Activated naive CD8-positive, alpha-beta T cell treated with anti-CD3 and anti-CD28 coated beads for 36 hours (primary cell): ENCODE results near the gene PLEKHA6. TPM values are rescaled to one million over a fixed set of nuclear protein-coding genes. Genes with fewer than 3 reads are reported as not detected.

Experiments
- DNase-seq: peaks from one replicate; pipeline ENCODE4 v3.0.0; 2021
- H3K27ac Mint-ChIP-seq: one replicate; pipeline ENCODE4 v1.8.0; 2022; ENCODE audit warnings: mild to moderate bottlenecking, moderate library complexity, mixed read lengths
- H3K27me3 Mint-ChIP-seq: one replicate; pipeline ENCODE4 v1.8.0; 2022; ENCODE audit warnings: mild to moderate bottlenecking, mixed read lengths
- H3K36me3 Mint-ChIP-seq: one replicate; pipeline ENCODE4 v1.8.0; 2021; ENCODE audit warnings: mild to moderate bottlenecking, mixed read lengths
- H3K4me1 Mint-ChIP-seq: one replicate; pipeline ENCODE4 v1.8.0; 2021; ENCODE audit warnings: mixed read lengths
- H3K4me3 Mint-ChIP-seq: one replicate; pipeline ENCODE4 v1.8.0; 2022; ENCODE audit warnings: mild to moderate bottlenecking, moderate library complexity, mixed read lengths
- H3K9me3 Mint-ChIP-seq: one replicate; pipeline ENCODE4 v1.8.0; 2022; ENCODE audit warnings: mixed read lengths
- total RNA-seq, 2 experiments: library from RNA; stranded (reverse); gene quantifications; one replicate each; pipeline ENCODE4 v1.2.3, GENCODE V29; 2021

The PLEKHA6 gene
- total RNA-seq, 2 experiments from 2014 or later, result 0.74 to 1.5 TPM

GRCh38 chr1:204368996-204369726 is 9.4 kb upstream of the PLEKHA6 start:
- Mint-ChIP-seq H3K4me1 (peaks cover 13% of the 10 kb centered on the region), H3K36me3 (no peaks in the 10 kb centered on the region), H3K4me3 (no peak overlapping the region), H3K27me3 (no peaks in the 10 kb centered on the region), H3K27ac (no peak overlapping the region), H3K9me3 (no peaks in the 10 kb centered on the region)
- no peak for DNase-seq

DNA sequence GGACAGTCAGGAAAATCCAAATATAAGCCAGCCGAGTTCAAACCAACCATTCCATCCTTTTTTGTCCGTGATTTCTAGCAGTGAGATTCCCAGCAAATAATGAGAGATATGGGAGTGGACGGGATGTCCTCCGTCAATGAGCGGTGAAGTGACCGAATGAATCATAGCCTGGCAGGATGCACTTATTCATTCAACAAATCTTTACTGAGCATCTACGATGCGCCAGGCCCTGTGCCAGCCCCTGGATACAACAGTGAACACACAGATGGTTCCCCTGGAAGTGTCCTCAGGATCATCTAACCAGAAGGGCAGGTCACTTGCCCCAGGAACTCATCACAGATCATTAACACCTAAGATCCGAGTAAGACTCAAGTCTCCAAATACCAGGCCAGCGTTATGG is 8.2 kb upstream of the PLEKHA6 start:
- H3K36me3 Mint-ChIP-seq, result no peaks in the 10 kb centered on the region
- peaks cover 18% of the 10 kb centered on the region for H3K4me1 Mint-ChIP-seq
- H3K4me3 Mint-ChIP-seq, result no peak overlapping the region
- H3K27me3 Mint-ChIP-seq, result no peaks in the 10 kb centered on the region
- no peak for DNase-seq
- no peaks in the 10 kb centered on the region for H3K9me3 Mint-ChIP-seq
- H3K27ac Mint-ChIP-seq, result no peak overlapping the region

DNA sequence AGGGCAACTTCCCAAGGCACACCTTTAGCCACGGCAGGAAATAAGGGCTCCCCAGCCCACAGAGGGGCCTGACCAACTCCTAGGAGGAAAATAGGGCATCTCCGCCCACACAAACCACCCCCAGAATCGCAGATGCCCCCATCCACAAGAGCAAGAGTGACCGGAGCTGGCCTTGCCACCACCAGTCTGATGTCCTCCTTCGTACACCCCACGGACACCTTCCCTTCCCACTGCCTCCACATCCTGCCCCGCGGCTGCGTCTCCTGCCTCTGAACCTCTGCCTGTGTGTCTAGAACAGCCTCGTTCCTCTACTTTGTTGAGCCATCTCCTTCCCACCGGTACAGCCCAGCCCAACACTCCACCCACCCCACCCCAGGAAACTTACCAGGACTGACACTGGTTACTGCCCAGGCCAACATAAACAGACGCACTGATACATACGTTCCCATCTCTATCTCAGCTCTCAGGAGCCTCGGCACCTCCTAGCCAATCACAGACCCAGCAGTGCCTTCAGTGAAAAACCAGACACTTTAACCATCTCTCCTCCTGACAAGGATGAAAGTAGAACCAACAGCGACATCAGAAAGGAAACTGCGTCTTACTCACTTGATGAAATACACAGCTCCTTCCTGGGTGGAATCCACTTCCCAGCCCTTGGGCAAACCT is 7.6 kb upstream of the PLEKHA6 start:
- no peaks in the 10 kb centered on the region for H3K9me3 Mint-ChIP-seq
- DNase-seq, result no peak
- H3K36me3 Mint-ChIP-seq, result no peaks in the 10 kb centered on the region
- no peaks in the 10 kb centered on the region for H3K27me3 Mint-ChIP-seq
- H3K4me3 Mint-ChIP-seq, result no peak overlapping the region
- H3K4me1 Mint-ChIP-seq, result peaks cover 23% of the 10 kb centered on the region
- no peak overlapping the region for H3K27ac Mint-ChIP-seq

- H3K4me1 Mint-ChIP-seq, result peaks cover 23% of the 10 kb centered on the region
- no peaks in the 10 kb centered on the region for H3K9me3 Mint-ChIP-seq
- H3K4me3 Mint-ChIP-seq, result no peak overlapping the region
- H3K27ac Mint-ChIP-seq, result no peak overlapping the region
- no peaks in the 10 kb centered on the region for H3K27me3 Mint-ChIP-seq
- no peaks in the 10 kb centered on the region for H3K36me3 Mint-ChIP-seq
- DNase-seq, result peak; percentile 28
These were observed 7.0 kb upstream of the PLEKHA6 start for GRCh38 chr1:204366759-204367158.

GRCh38 chr1:204363335-204364114 is 3.8 kb upstream of the PLEKHA6 start:
- H3K4me3 Mint-ChIP-seq, result peak overlapping the region; percentile 56
- peak overlapping the region; percentile 59 for H3K27ac Mint-ChIP-seq
- no peaks in the 10 kb centered on the region for H3K36me3 Mint-ChIP-seq
- H3K9me3 Mint-ChIP-seq, result no peaks in the 10 kb centered on the region
- H3K4me1 Mint-ChIP-seq, result peaks cover 24% of the 10 kb centered on the region
- peak; percentile 73 for DNase-seq
- H3K27me3 Mint-ChIP-seq, result peaks cover 10% of the 10 kb centered on the region

GRCh38 chr1:204362984-204363334 is 3.2 kb upstream of the PLEKHA6 start:
- peaks cover 10% of the 10 kb centered on the region for H3K27me3 Mint-ChIP-seq
- H3K4me3 Mint-ChIP-seq, result peak overlapping the region; percentile 56
- H3K9me3 Mint-ChIP-seq, result no peaks in the 10 kb centered on the region
- peak overlapping the region; percentile 59 for H3K27ac Mint-ChIP-seq
- H3K4me1 Mint-ChIP-seq, result peaks cover 24% of the 10 kb centered on the region
- no peaks in the 10 kb centered on the region for H3K36me3 Mint-ChIP-seq
- DNase-seq, result no peak

- Mint-ChIP-seq H3K9me3 (no peaks in the 10 kb centered on the region), H3K27ac (no peak overlapping the region), H3K36me3 (no peaks in the 10 kb centered on the region), H3K4me3 (no peak overlapping the region), H3K4me1 (peaks cover 24% of the 10 kb centered on the region), H3K27me3 (peaks cover 10% of the 10 kb centered on the region)
- no peak for DNase-seq
These were observed 2.1 kb upstream of the PLEKHA6 start for GRCh38 chr1:204361781-204362180.

DNA sequence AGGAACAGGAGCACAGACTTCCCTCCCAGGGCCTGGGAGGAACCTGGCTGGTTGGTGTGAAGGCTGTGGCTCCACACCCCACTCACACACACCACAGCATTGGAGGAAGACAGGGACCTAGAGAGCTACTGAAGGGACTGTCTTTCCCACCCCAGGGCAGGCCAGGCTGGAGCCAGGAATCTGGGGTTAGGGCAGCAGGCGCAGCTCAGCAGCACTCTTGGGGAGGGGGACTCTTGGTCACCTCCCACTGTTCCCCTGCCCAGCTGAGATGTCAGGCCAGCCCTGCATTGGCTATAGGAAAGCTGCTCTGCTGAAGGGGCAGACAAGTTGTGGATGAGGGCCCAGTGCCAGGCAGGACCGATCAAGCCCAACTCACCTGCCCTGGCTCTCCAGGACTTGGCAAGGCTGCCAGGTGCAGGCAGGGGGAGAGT is 1.6 kb upstream of the PLEKHA6 start:
- Mint-ChIP-seq H3K36me3 (no peaks in the 10 kb centered on the region), H3K4me1 (peaks cover 24% of the 10 kb centered on the region), H3K4me3 (no peak overlapping the region), H3K27ac (no peak overlapping the region), H3K27me3 (peaks cover 10% of the 10 kb centered on the region), H3K9me3 (no peaks in the 10 kb centered on the region)
- DNase-seq, result no peak

DNA sequence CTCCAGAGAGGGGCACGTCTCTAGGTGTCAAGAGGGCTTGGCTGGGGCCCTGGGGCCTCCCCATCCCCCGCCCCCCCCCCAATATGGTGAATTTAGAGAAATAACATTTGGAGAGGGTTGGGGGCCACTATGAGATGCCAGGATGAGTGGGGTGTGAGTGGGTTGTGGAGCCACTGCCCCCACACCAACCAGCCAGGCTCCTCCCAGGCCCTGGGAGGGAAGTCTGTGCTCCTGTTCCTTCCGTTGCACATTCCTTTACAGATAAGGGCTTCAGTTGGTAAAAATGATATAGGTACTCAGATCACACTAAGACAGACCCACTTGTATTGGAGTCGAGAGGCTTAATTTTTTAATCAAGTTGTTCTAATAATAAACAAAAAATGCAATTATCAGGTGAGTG is 585 bp upstream of the PLEKHA6 start:
- H3K9me3 Mint-ChIP-seq, result no peaks in the 10 kb centered on the region

GRCh38 chr1:204359131-204359473 is 627 bp downstream of the PLEKHA6 start:
- H3K27ac Mint-ChIP-seq, result no peak overlapping the region
- H3K4me1 Mint-ChIP-seq, result peaks cover 12% of the 10 kb centered on the region
- DNase-seq, result no peak
- no peaks in the 10 kb centered on the region for H3K9me3 Mint-ChIP-seq
- H3K27me3 Mint-ChIP-seq, result peaks cover 10% of the 10 kb centered on the region
- H3K4me3 Mint-ChIP-seq, result no peak overlapping the region
- no peaks in the 10 kb centered on the region for H3K36me3 Mint-ChIP-seq

More for the DNA sequence above, 585 bp upstream of the PLEKHA6 start:
- H3K27ac Mint-ChIP-seq, result no peak overlapping the region
- no peaks in the 10 kb centered on the region for H3K36me3 Mint-ChIP-seq
- peaks cover 23% of the 10 kb centered on the region for H3K4me1 Mint-ChIP-seq
- peaks cover 10% of the 10 kb centered on the region for H3K27me3 Mint-ChIP-seq
- H3K4me3 Mint-ChIP-seq, result no peak overlapping the region
- no peak for DNase-seq

DNA sequence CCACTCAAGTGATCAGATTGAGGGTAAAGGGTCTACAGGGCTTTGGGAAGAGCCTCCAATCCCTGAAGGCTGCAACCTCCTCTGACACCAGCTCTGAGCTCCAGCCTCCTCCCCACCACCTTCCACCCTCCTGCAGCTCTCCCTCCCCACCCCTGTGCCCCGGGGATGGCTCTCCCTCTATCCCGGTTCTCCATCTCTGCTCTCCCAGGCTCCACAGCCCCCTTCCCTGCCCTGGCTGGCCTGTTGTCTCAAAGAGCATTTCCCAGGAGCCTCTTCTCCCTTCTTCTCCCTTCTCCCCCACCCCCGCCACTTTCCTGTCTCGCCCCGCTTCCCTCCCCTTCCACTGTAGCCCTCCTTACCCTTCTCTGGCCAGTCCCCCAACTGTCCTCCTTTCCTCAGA is 1.1 kb downstream of the PLEKHA6 start:
- Mint-ChIP-seq H3K27ac (no peak overlapping the region), H3K4me3 (no peak overlapping the region), H3K9me3 (no peaks in the 10 kb centered on the region), H3K36me3 (no peaks in the 10 kb centered on the region), H3K4me1 (peaks cover 8% of the 10 kb centered on the region), H3K27me3 (peaks cover 10% of the 10 kb centered on the region)
- no peak for DNase-seq

DNA sequence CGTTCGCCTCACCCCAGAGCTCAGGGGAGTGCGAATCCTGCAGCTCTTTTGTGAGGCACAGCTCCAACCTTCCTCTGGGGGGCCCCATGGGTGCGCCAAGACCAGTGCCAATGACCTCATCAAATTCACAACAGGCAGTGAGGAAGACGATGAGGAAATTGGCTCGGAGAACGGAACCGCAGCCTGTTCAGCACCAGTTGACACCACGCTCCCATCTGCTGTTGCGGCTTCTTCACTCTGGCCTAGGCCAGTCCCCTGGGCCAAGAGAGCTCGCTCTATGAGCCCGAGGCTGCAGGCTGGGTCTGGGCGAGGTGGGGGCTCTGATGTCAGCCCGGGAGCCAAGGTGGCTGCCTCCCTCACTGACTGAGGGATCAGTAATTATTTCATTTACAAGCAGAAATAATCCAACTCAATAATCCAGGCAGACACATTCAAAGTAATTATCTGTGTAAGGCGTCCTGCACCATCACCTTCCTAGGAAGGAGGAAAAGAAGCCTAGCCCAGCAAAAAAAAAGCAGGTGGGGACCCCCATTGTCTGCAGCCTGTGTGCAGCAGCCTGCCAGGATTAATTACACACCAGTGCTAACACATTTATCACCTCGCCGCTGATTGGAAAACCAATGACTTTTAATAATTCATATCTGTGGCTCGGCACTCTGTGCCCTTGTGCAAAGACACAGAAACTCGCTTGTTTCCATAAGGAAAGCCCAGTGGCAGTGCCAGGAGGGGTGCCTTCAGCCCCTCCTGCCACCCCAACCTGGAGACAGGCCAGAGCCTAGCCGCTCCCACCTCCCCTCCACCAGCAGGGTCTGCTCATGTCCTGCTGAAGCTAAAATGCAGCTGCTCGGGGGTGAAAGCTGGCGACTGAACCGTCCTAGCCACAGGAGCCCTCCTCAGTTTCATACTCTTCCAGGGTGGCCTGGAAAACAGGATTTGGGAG is 1.9 kb downstream of the PLEKHA6 start:
- Mint-ChIP-seq H3K4me1 (peaks cover 7% of the 10 kb centered on the region), H3K4me3 (no peak overlapping the region), H3K9me3 (no peaks in the 10 kb centered on the region), H3K27ac (no peak overlapping the region), H3K36me3 (no peaks in the 10 kb centered on the region), H3K27me3 (peaks cover 10% of the 10 kb centered on the region)
- no peak for DNase-seq

DNA sequence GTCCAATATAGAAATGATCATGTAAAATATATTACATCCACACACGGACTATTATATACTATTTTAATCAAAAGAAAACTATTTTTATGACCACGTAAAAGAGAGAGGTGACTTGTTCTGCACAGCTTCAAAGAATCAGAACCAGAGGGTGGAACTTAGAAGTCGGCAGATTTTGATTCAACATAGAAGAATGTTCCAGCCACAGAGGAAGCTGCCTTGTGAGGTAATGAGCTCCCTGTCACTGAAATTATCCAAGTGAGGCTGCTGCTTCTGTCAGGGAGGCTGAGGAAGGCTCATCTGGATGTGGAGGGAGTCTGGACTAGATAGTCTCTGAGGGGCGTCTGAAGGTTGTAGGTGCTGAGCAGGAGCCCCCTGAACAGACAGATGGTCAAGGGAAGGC is 2.7 kb downstream of the PLEKHA6 start:
- H3K36me3 Mint-ChIP-seq, result no peaks in the 10 kb centered on the region
- H3K27me3 Mint-ChIP-seq, result peaks cover 10% of the 10 kb centered on the region
- no peaks in the 10 kb centered on the region for H3K9me3 Mint-ChIP-seq
- no peak overlapping the region for H3K27ac Mint-ChIP-seq
- H3K4me1 Mint-ChIP-seq, result peaks cover 3% of the 10 kb centered on the region
- no peak overlapping the region for H3K4me3 Mint-ChIP-seq
- DNase-seq, result no peak

DNA sequence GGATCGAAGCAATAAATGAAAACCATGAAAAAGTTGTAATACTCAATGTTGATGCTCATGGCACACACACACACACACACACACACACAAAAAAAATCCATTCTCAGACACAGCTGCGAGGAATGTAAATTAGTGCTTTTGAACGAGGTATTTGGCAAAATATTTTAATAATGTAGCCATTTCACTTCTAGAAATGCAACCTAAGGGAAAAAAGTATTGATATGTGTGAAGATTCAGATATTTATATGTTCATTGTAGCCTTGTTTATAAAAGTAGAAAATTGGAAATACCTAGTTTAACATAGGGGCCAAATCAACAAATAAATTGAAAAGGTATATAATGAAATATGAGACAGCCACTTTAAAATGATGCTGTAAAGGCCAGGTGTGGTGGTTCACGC is 3.8 kb downstream of the PLEKHA6 start:
- no peaks in the 10 kb centered on the region for H3K9me3 Mint-ChIP-seq

More for the DNA sequence above, 3.8 kb downstream of the PLEKHA6 start:
- no peak overlapping the region for H3K4me3 Mint-ChIP-seq
- H3K27me3 Mint-ChIP-seq, result peaks cover 10% of the 10 kb centered on the region
- H3K4me1 Mint-ChIP-seq, result peaks cover 6% of the 10 kb centered on the region
- no peaks in the 10 kb centered on the region for H3K36me3 Mint-ChIP-seq
- H3K27ac Mint-ChIP-seq, result no peak overlapping the region
- DNase-seq, result no peak
